HG03342 (cell line): ENCODE data around the gene MAB21L4.

ENCODE experiments used
- ATAC-seq: cut with Tn5 transposase; IDR thresholded peaks from one replicate; pipeline ENCODE4 v1.9.1; 2021; ENCODE audit warnings: mild to moderate bottlenecking, moderate library complexity; ENCODE audit not compliant: unreplicated experiment

The MAB21L4 gene

GRCh38 chr2:240913810-240914644 lies 18.1 kb upstream of the MAB21L4 start:
- ATAC-seq = no peak

GRCh38 chr2:240912878-240913809 lies 17.2 kb upstream of the MAB21L4 start:
- ATAC-seq = no peak

DNA sequence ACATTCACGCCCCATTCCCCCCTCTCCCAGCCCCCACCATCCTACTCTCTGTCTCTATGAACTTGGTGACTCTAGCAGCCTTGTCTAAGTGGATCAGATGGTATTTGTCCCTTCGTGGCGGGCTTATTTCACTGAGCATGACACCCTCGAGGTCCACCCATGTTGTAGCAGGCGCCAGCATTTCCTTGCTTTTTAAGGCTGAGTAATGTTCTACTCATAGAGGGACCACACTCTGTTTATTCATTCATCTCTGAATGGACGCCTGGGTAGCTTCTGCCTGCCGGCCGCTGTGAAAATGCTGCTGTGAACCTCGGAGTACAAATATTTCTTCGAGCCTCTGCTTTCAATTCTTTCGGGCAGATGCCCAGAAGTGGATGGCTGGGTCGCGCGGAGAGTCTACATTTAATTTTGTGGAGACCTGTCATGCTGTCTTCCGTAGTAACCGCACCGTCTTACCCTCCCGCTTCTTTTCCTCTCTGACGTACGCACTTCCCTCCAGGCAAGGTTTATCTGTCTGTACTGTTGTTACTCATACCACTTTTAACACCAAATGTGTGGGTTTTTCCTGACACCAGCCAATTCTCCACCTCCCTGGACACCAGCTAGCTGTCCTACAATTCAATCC lies 15.8 kb upstream of the MAB21L4 start:
- no peak for ATAC-seq

GRCh38 chr2:240909216-240909974 lies 13.4 kb upstream of the MAB21L4 start:
- ATAC-seq = no peak

DNA sequence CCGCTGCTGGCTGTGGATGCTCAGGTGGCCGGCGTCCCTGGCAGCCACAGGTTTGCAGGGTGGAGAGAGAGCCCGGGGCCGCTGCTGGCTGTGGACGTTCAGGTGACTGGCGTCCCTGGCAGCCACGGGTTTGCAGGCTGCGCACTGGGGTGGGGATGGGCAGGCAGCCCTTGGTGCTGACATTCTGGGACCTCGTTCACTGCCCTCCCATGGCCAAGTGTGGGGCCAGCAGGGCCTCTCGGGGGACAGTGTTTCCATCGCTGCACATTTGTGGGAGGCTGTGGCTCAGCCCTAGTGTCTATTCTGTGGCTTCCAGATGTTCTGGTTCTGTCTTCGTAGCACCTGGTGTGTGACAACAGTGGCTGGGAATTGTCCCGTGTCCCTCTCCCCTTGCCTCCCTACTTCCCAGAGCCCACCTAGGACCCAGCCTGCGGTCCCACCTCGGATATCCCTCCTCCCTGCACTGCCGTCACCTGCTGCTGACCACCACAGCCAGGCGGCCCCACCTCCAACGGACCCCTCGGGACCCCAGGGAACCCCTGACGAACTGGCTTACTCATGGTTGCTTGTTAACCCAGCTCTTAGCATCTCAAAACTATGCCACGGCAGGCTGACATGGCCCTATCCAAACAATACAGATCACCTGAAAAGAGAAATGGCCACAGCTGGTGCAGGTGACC lies 11.1 kb upstream of the MAB21L4 start:
- ATAC-seq = no peak

DNA sequence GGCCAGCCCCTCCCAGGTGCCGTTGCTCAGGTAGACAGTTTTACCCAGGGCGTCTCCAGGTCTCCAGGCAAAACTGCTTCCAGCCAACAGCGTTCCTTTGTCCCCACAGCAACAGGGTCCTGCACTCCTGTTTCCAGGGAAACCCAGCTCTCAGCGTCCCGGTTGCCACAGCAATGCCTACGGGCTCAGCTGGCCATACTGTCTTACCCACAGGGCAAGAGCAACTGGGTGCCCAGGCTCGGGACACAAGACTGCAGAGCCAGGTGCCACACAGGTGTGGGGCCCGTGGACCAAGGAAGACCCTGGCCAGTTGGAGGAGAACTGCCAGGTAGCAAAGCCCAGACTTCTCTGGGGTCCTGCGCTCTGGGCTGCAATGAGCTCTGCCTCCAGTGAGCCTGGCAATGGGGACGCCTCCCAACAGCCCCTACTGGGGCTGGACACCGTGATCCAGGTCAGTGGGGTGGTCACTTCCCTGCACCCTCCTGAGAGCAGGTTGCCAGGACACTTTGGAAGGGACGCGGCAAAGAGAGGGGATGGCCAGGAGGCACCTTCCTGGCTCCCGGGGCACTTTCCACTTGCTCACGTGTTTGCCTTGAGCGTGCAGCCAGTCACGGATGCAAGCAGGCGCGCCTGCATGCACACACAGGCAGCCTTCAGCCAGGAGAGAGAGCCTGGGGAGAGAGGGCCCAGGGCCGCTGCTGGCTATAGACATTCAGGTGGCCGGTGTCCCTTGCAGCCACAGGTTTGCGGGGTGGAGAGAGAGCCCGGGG lies 10.4 kb upstream of the MAB21L4 start, which contains the start of gene CROCC2:
TSS of gene CROCC2 (plus strand) at position 196 of the 770 bp plus-strand sequence. CDS start at position 374, 178 bp downstream.
- ATAC-seq = no peak

GRCh38 chr2:240905176-240905781 lies 9.3 kb upstream of the MAB21L4 start:
- ATAC-seq = no peak

DNA sequence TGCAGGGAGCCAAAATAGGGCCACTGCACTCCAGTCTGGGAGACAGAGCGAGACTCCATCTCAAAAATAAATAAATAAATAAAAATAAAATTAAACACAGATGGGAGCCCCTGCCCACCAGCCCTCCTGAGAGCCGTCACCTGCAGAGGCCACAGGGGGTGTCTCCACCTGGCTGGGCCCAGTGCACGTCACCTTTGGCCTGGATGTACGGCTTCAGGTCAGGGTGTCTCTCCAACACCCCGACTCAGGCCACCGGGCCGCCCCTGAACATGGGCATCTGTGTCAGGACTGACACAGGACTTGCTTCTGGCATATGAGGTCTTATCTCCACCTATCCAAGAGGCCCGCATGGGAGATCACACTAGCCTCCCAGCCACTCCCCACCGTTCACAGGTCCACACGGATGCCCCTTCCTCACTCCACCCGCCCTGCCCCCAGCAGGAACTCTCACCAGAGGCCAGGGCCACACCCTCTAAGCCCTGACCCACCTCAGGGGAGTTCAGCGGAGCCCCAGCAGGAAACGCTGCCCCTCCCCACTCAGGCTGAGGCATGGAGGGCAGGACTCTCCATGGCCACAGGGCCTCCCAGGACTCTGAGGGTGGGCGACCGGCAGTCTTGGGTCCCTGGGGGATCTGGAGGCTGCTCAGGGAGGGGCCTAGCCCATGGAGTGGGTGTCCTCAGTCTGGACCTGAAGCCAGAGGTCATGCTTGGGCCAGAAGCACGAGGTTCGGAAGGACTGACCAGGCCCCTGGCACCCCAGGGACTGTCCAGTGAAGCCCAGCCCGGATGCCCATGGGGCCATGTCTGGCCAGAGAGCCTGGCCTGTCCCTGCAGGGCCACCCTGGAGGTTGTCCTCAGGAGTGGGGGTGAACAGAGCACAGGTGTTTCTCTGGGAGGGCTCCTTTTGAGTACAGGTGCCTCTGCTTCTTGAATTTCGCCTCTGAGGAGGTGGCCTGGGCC lies 8.5 kb upstream of the MAB21L4 start:
- ATAC-seq = no peak

- ATAC-seq = no peak
These were observed 7.5 kb upstream of the MAB21L4 start for GRCh38 chr2:240903191-240904060.

GRCh38 chr2:240902615-240903041 lies 6.7 kb upstream of the MAB21L4 start:
- ATAC-seq = no peak

GRCh38 chr2:240901986-240902614 lies 6.1 kb upstream of the MAB21L4 start:
- no peak for ATAC-seq

GRCh38 chr2:240900141-240900860 lies 4.3 kb upstream of the MAB21L4 start:
- ATAC-seq = no peak

- no peak for ATAC-seq
These were observed 3.5 kb upstream of the MAB21L4 start for GRCh38 chr2:240899468-240899865.

- ATAC-seq = no peak
These were observed 2.9 kb upstream of the MAB21L4 start for GRCh38 chr2:240898731-240899467.
